Lung (tissue), 12 donors: ENCODE data around the gene FBN1. TPM values are rescaled to one million over a fixed set of nuclear protein-coding genes. Genes with fewer than 3 reads are reported as not detected.

Source experiments
- ATAC-seq: fragments of 200-7000 bp; cut with Tn5 transposase; one replicate; pipeline ENCODE4 v1.9.1; 2020; ENCODE audit warnings: moderate number of reproducible peaks; ENCODE audit not compliant: insufficient read depth, low FRiP score
- DNase-seq, 3 donors: peaks; one replicate each; pipeline ENCODE4 v3.0.0-alpha.2; 2013 to 2017
- H3K27ac ChIP-seq, 2 donors: one replicate each; pipeline ENCODE4 v1.5.1; 2013; ENCODE audit warnings: mild to moderate bottlenecking in 2 of 2, moderate library complexity in 2 of 2, control low read depth in 1 of 2, inconsistent platforms in 1 of 2, low read depth in 1 of 2, low read length in 1 of 2
- H3K27me3 ChIP-seq, 3 donors: one replicate each; pipeline ENCODE4 v1.5.1; 2013; ENCODE audit warnings: low read length in 2 of 3; ENCODE audit not compliant: control insufficient read depth in 3 of 3, insufficient read depth in 3 of 3
- H3K36me3 ChIP-seq, 4 donors: one replicate each; pipeline ENCODE4 v1.5.1; 2013; ENCODE audit warnings: low read length in 4 of 4, mild to moderate bottlenecking in 1 of 4, moderate library complexity in 1 of 4; ENCODE audit not compliant: control insufficient read depth in 4 of 4, insufficient read depth in 4 of 4
- H3K4me1 ChIP-seq, 5 donors: one replicate each; pipeline ENCODE4 v1.5.1; 2013; ENCODE audit warnings: low read length in 5 of 5, mild to moderate bottlenecking in 2 of 5, moderate library complexity in 1 of 5; ENCODE audit not compliant: control insufficient read depth in 5 of 5, insufficient read depth in 5 of 5
- H3K4me3 ChIP-seq: one replicate; pipeline ENCODE4 v1.5.1; 2013; ENCODE audit warnings: mild to moderate bottlenecking, control low read depth, moderate library complexity
- H3K9ac ChIP-seq, 2 donors: one replicate each; pipeline ENCODE4 v1.5.1; 2013; ENCODE audit warnings: low read length in 2 of 2, control low read depth in 1 of 2; ENCODE audit not compliant: insufficient read depth in 1 of 2
- H3K9me3 ChIP-seq, 4 donors: one replicate each; pipeline ENCODE4 v1.5.1; 2013; ENCODE audit warnings: low read length in 3 of 4, mild to moderate bottlenecking in 1 of 4, moderate library complexity in 1 of 4; ENCODE audit not compliant: control insufficient read depth in 4 of 4, insufficient read depth in 3 of 4
- WGBS, 2 donors: extraction: QIAGEN DNeasy Blood & Tissue Kit; methylation state at CpG; one replicate each; pipeline ENCODE4 v1.1.7; 2013; 5-methylcytosine and 5-hydroxymethylcytosine counted together
- polyA plus RNA-seq, 2 donors: library from polyadenylated mRNA; stranded (reverse); fragments of 200-250 nt; gene quantifications; one replicate each; pipeline ENCODE4 v1.2.1, GENCODE V29; 2013
- total RNA-seq, 2 donors: library from RNA; depleted of rRNA in 1 of 2; stranded (reverse); fragments of >200 nt in 1 of 2; gene quantifications; one replicate each; pipeline ENCODE4 v1.2.1, GENCODE V29; 2014 to 2021
- TF ChIP-seq, protein P1 (sequence below): IDR thresholded peaks from 2 replicates; pipeline ENCODE4 v1.5.1; 2012; ENCODE audit warnings: mild to moderate bottlenecking; ENCODE audit errors: control extremely low read depth, extremely low read depth
- donor health status: control.
- donor health status: control.
- donor health status: Bipolar disorder and iron deficiency.
- donor health status: healthy.
- donor health status: DM: yes; HTN: yes; CAD: no.

The FBN1 gene
- total and polyA plus RNA-seq, 4 donors = 6.0 to 170 (median 60.8) TPM

DNA sequence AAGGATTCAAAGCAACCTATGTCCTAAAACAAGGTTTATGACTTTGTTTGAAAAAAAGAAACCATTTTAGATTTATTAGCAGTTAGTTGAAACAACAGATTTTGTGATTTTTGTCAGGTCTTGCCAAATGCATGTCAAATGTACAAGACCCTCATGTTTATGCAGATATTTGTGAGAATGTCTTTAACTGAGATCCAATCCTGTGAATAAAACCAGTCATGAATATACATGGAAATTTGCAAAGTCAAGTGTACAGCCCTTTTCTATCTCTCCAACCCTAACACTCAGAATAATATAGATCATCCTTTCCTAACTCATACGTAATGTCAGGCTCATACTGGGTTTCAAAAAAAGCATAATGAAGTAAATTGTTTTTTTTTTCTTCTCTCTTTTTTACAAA is 237.9 kb downstream of the FBN1 start:
- 86 to 90% methylated on average over 1 of the region's 1 CpG for WGBS, 2 donors
- ATAC-seq = no peak

DNA sequence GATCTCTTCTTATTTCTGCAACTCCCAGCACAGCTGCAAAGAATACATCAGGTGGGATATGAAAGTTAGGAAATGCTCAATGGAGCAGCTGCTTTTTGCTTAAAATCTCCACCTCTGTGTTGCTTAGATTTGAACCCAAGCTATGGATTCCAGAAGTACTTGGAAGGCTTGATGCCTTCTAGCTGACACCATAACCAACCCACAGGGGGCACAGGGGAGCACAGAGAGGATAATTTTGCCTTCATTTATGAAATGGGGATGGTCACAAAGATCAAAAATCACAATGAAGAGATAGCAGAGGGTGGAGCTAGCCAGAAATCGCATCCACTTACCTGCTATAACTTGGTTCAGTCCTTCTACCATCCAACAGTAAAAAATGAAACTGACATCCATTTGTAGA is 238.6 kb downstream of the FBN1 start:
- no peak for ATAC-seq

More for the DNA sequence above, 237.9 kb downstream of the FBN1 start:
- H3K27me3 ChIP-seq = no peaks in the 10 kb centered on the region
- DNase-seq = peak in 1 of 3 donors; percentile 51
- H3K4me3 ChIP-seq = no peak overlapping the region
- H3K27ac ChIP-seq = no peak overlapping the region
- peaks cover 0 to 25% (median 10%) of the 10 kb centered on the region in 4 donors for H3K36me3 ChIP-seq
- TF ChIP-seq, protein P1, sequence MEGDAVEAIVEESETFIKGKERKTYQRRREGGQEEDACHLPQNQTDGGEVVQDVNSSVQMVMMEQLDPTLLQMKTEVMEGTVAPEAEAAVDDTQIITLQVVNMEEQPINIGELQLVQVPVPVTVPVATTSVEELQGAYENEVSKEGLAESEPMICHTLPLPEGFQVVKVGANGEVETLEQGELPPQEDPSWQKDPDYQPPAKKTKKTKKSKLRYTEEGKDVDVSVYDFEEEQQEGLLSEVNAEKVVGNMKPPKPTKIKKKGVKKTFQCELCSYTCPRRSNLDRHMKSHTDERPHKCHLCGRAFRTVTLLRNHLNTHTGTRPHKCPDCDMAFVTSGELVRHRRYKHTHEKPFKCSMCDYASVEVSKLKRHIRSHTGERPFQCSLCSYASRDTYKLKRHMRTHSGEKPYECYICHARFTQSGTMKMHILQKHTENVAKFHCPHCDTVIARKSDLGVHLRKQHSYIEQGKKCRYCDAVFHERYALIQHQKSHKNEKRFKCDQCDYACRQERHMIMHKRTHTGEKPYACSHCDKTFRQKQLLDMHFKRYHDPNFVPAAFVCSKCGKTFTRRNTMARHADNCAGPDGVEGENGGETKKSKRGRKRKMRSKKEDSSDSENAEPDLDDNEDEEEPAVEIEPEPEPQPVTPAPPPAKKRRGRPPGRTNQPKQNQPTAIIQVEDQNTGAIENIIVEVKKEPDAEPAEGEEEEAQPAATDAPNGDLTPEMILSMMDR = no peak
- no peak overlapping the region for H3K9ac ChIP-seq
- peaks cover 0 to 32% (median 3%) of the 10 kb centered on the region in 5 donors for H3K4me1 ChIP-seq
- no peaks in the 10 kb centered on the region for H3K9me3 ChIP-seq

DNA sequence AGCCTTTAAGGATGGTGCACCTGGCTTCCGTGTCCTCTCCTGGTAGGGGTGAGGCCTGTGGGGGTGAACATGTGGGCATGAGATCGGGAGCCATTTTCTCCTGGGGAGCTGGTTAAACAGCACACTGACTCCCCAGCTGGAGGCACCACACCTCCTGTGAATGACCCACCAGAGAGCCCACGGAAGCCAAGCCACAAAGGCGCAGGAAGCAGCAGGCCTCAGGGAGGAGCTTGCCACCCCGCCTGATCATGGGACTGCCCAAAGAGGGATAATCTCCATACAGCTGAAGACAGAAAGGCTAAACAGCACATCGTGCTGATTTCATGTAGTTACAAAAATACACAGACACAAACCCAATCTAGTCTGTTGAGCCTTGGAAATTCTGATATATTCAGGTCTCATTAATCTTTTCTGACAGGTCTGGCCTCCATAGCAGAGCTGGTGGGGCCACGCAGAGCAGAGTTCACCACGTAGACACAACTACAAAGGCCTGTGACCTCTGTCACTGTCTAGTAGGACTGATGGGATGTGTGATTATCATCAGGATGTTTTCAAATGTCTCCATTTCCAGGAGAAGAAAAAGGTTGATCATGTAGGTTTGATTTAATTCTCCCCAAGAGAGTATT is 239.1 kb downstream of the FBN1 start:
- TF ChIP-seq, protein P1 = no peak
- Histone ChIP-seq H3K4me3 (no peak overlapping the region), H3K36me3 (peaks cover 0 to 14% (median 6%) of the 10 kb centered on the region in 4 donors), H3K9me3 (no peaks in the 10 kb centered on the region), H3K27ac (no peak overlapping the region), H3K4me1 (peaks cover 0 to 36% (median 2%) of the 10 kb centered on the region in 5 donors), H3K27me3 (no peaks in the 10 kb centered on the region), H3K9ac (no peak overlapping the region)
- ATAC-seq = no peak
- 80 to 83% methylated on average over 8 of the region's 8 CpGs for WGBS, 2 donors
- no peak for DNase-seq

More for the DNA sequence above, 238.6 kb downstream of the FBN1 start:
- Histone ChIP-seq H3K36me3 (peaks cover 0 to 18% (median 7%) of the 10 kb centered on the region in 4 donors), H3K27me3 (no peaks in the 10 kb centered on the region), H3K9me3 (no peaks in the 10 kb centered on the region), H3K27ac (no peak overlapping the region), H3K9ac (no peak overlapping the region), H3K4me1 (peaks cover 0 to 36% (median 2%) of the 10 kb centered on the region in 5 donors), H3K4me3 (no peak overlapping the region)
- DNase-seq = no peak
- TF ChIP-seq, protein P1 = no peak
- 91 to 100% methylated on average over 1 of the region's 1 CpG for WGBS, 2 donors
